ENCODE results near the gene CCDC54.

Gene CCDC54

GRCh38 chr3:107392549-107393165, 15.4 kb downstream of the CCDC54 start:
- no peak for DNase-seq (ENCODE audit: low read depth, low spot score)

GRCh38 chr3:107394502-107394901, 17.3 kb downstream of the CCDC54 start:
- peak; percentile 12 for DNase-seq (ENCODE audit: low read depth, low spot score)

GRCh38 chr3:107395066-107395465, 17.8 kb downstream of the CCDC54 start:
- no peak for DNase-seq (ENCODE audit: low read depth, low spot score)

- no peak for DNase-seq (ENCODE audit: low read depth, low spot score)
Observed at GRCh38 chr3:107401301-107401700, 24.1 kb downstream of the CCDC54 start.

GRCh38 chr3:107402214-107402613, 25.0 kb downstream of the CCDC54 start:
- DNase-seq (ENCODE audit: low read depth, low spot score), result no peak

DNA sequence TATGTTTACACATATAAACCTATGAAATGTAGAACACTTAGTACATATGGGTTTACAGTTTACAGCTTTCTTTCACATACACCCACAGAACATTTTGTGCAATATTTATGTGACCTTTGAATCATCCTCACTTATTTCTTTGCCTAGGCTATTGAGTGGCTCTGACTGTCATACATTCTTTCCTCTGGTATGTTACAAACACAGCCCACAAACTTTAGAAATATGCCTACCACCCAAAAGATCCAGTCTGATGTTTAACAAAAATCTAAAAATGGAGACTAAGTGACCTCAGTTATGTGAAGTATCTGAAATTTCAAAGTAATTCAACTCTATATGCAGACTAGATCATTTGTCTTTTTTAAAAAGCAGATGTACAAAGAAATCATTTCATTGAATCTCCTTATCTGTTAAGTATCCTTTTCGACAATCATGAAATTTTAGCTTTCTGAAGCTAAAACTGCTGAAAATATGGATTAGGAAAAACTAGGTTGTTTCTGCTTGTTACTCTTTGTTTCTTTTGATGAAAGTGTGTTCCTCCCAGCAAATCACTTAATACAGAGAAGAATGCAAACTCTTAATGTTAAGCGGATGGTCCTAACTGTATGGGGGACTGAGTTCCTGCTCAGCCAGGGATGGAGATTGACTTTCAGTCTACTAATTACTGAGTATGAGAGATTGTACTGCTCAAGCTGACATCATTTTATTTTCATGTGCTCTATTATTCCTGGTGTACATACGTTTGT, 27.7 kb downstream of the CCDC54 start:
- no peak for DNase-seq (ENCODE audit: low read depth, low spot score)

DNA sequence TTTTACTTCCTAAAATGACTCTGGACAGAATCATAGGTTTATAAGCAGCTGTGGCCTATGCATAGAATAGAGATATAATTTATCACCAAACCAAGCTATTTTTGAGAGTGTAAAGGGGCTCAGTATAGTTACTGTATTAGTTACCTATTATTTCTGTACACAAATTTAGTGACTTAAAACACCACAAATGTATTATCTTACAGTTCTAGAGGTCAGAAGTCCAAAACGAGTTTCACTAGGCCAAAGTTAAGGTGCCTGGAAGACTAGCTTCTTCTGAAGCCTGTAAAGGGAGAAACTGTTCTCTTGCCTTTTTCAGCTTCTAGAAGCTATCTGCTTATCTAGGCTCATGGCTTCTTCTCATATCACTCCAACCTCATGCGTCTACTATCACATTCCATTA, 30.1 kb downstream of the CCDC54 start:
- no peak for DNase-seq (ENCODE audit: low read depth, low spot score)

DNA sequence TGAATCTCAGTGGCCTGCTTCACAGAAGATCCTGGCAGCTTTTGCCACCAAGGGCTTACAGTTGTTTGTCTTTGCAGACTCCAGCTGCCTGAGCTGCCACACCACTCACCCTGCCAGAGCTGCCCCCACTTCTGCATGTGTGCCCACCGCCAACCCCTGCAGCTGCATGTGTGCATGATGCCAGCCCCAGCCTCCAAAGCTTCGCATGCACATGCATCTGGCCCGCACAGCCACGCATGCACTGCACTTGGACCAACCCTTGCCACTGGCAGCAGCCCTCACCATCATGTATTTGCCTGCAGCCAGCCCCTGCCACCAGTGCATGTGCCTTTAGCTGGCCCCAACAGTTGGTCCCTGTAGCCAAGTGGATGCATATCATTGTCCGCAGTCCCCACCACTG, 31.3 kb downstream of the CCDC54 start:
- no peak for DNase-seq (ENCODE audit: low read depth, low spot score)

DNA sequence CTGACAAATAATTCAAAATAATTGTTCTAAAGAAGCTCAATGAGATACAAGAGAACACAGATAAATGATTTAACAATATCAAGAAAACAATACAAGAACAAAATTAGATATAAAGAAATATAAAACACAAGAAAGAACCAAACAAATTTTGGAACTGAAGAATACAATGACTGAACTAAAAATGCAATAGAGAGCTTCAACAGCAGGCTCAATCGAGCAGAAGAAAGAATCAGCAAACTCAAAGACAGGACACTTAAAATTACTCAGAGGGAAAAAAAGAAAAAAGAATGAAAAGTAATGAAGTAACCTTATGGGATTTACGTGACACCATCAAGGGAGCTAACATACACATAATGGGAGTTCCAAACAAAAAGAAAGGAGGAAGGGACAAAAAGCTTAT, 32.1 kb downstream of the CCDC54 start:
- DNase-seq (ENCODE audit: low read depth, low spot score), result no peak

DNA sequence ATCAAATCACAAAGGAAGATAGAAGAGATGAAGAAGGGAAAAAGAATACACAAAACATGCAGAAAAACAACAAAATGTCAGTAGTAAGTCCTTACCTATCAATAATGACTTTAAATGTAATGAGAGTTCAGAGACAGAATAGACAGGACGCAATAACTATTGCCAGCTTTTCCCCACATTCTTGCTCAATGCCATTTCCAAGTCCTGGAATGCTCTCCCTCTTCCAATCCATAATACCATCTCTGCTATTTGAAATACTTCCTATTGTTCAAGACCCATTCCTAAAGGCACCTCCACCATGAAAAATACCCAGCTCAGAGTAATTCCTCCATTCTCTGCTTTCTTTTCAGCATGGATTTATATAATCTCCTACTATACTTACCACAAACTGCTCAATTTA, 33.4 kb downstream of the CCDC54 start:
- no peak for DNase-seq (ENCODE audit: low read depth, low spot score)

DNA sequence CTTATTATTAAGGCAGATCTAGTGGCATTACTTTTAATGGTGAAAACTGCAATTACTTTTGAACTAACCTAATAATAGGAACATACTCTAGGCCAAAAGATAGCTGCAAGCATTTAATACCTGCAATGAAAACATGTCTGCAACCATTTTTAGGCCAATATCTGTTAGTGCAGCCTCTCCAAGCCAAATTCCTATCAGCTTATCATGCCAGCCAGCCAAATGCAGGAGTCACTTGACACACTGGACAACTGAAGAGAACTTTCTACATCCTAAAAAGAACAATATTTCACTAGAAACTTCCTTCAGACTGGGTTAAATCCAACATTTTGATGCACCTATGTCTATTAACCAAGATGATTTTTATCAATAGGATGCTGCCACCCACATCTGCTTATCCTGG, 33.8 kb downstream of the CCDC54 start:
- DNase-seq (ENCODE audit: low read depth, low spot score), result no peak

DNA sequence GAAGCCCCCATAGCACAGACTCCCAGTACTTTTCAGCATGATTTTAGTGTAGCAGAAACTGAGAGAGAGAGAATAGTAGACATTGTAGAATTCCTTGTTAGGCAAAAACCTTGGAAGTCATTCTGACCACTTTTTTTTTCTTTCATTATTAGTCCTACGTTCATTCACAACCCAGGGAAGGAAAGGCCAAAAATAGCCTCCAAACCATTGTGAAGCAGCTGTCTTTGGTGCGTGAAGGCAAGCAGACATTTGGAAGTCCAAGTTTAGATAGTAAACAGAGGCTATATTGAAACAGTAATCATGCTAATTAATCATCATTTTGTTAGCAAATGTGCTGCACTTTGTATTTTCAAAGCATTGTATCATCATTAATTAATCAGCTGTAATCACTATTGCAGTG, 34.5 kb downstream of the CCDC54 start:
- no peak for DNase-seq (ENCODE audit: low read depth, low spot score)

- no peak for DNase-seq (ENCODE audit: low read depth, low spot score)
Observed at GRCh38 chr3:107412376-107412775, 35.1 kb downstream of the CCDC54 start.

DNA sequence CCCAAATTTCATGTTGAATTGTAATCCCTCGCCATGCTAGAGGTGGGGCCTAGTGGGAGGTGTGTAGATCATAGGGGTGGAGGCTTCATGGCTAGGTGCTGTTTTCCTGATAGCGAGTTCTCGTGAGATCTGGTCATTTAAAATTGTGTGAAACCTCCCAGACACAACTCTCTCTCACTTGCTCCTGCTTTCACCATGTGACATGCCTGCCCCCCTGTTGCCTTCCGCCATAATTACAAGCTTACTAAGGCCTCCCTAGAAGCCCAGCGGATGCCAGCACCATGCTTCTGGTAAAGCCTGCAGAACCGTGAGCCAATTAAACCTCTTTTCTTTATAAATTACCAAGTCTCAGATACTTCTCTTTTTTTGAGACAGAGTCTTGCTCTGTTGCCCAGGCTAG, 36.0 kb downstream of the CCDC54 start:
- DNase-seq (ENCODE audit: low read depth, low spot score), result peak; percentile 16

DNA sequence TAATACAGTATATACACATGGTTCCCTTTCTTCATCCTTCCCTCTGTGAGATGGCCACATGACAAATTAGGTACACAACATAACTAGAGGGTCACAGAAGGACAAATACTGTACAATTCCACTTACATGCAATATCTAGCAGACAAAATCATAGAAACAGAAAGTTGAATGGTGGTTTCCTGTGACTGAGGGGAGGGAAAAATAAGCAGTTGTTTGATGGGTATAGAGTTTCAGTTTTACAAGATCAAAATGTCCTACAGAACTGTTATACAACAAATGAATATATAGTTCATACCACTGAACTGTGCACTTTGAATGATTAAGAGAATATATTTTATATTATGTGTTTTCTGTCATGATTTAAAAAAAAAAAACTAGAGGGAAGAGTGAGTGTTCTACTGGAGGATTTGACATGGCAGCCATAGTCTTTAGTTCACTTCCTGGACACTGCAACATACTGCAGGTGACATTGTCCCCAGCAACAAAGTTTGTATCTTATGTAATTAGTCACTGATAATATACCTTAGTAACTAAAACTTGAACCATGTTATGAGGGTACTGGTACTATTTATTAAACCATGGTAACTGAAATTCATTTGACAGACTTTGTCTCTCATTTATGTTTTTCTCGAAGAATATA, 37.2 kb downstream of the CCDC54 start:
- no peak for DNase-seq (ENCODE audit: low read depth, low spot score)

DNA sequence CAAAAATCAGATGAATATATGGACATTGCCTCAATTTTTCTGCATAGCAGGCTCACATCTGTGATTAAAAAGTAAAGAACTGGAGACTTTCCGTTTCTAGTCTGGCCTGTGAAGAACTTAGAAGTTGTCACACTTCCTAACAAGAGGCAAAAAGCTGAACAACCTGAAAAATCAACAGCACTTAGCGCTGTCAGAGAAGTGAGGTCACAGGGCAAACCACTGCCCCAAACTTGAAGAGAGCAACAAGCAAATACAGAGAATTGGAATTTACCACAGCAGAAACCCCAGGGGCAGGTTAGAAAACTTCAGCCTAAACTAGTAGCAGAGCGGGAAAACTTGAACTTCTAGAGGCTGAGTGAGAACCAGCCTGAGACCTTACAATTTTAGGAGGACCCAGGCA, 38.9 kb downstream of the CCDC54 start:
- peak; percentile 50 for DNase-seq (ENCODE audit: low read depth, low spot score)

DNA sequence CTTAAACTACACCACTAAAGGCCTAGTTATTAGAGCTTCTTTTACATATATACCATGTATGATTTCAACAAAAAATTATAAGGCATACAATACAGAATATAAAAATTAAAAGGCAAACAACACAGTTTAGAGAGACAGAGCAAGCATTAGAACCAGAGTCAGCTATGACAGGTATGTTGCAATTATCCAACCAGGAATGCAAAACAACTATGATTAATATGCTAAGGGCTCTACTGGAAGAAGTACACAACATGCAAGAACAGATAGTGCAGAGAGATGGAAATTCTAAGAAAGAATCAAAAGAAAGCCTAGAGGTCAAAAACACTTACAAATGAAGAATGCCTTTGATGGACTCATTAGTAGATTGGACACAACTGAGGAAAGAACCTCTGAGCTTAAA, 39.6 kb downstream of the CCDC54 start:
- no peak for DNase-seq (ENCODE audit: low read depth, low spot score)

DNA sequence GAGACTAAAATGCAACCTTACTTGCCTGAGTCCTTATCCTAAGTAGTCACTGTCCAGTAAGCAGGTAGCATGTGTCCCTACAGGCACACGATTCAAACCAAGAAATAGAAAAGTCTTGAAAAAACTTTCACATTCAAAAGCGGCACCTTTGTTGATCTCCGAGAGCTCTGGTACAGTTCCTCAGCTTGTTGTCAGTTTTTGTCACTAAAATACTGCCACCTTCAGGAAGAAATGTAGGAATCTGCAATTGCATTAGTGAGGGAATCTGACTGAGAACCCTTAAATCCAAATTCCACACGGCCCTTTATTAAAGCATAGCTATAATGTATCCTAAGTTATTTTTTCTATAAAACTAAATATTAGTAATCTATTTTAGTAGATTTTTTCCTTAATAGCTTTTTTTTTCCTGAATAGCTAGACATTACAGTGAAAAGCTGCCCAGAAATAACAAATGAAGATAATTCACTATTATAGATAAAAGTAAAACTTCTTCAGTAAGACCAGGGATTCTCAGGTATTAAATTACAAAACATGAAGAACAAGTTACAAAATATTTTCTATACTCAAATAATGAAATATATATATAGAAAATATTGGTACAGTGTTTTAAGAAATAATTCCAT, 44.0 kb downstream of the CCDC54 start:
- DNase-seq (ENCODE audit: low read depth, low spot score), result peak; percentile 18

GRCh38 chr3:107421881-107422280, 44.6 kb downstream of the CCDC54 start:
- DNase-seq (ENCODE audit: low read depth, low spot score), result no peak

DNA sequence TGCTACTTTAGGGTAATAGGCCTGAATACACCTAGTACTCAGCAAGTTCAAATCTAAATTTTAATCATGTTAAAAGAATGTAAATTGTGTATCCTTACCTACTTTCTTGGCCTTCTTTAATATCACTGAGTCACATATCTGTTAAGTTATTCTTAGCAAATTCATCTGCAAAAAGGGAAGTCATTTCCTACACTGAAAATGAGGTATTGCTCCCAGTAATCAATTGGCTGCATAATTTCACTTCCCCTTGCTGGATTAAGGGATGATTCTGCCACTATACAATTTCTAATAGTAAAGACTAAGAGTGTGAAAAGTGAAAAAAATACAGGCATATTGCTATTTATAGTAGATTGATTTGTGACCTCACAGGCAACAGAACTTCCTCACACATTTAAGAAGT, 47.8 kb downstream of the CCDC54 start:
- no peak for DNase-seq (ENCODE audit: low read depth, low spot score)

- DNase-seq (ENCODE audit: low read depth, low spot score), result no peak
Observed at GRCh38 chr3:107426223-107426622, 49.0 kb downstream of the CCDC54 start.

Data from ELF-1 (cell line).